Jurkat, Clone E6-1 (cell line): ENCODE data around the gene GPR17. TPM values are rescaled to one million over a fixed set of nuclear protein-coding genes. Genes with fewer than 3 reads are reported as not detected.

Experiments
- DNase-seq: peaks from one replicate; pipeline ENCODE4 v3.0.0-alpha.2; 2011; ENCODE audit warnings: low read depth, low spot score
- H3K4me3 ChIP-seq: 2 replicates; pipeline ENCODE4 v1.5.1; 2011; ENCODE audit warnings: mild to moderate bottlenecking, low read length, control low read depth, moderate library complexity
- polyA plus RNA-seq: library from polyadenylated mRNA; unstranded; fragments of >200 nt; gene quantifications from one replicate; pipeline ENCODE4 v1.2.1, GENCODE V29; 2012; ENCODE audit warnings: missing spikeins; ENCODE audit not compliant: insufficient read length, insufficient read depth

The GPR17 gene
- 0.95 TPM for polyA plus RNA-seq

- no peak within 1 kb of the TSS for H3K4me3 ChIP-seq
- DNase-seq: no peak
These were observed at the start of gene GPR17 for GRCh38 chr2:127645395-127646291. GPR17 (plus strand) TSS chr2:127646153; CDS start chr2:127650736, 4,583 bp downstream.

- no peak for DNase-seq
- no peak overlapping the region for H3K4me3 ChIP-seq
These were observed 49.5 kb upstream of the GPR17 start for GRCh38 chr2:127596311-127597045.

- peak; percentile 70 for DNase-seq
- peak overlapping the region; percentile 43 for H3K4me3 ChIP-seq
These were observed 48.6 kb upstream of the GPR17 start for GRCh38 chr2:127597046-127597983.

GRCh38 chr2:127597984-127598380, 48.0 kb upstream of the GPR17 start:
- H3K4me3 ChIP-seq: peak overlapping the region; percentile 43
- peak; percentile 86 for DNase-seq

GRCh38 chr2:127598711-127599110, 47.2 kb upstream of the GPR17 start:
- no peak for DNase-seq
- H3K4me3 ChIP-seq: peak overlapping the region; percentile 43

- DNase-seq: no peak
- H3K4me3 ChIP-seq: peak overlapping the region; percentile 43
These were observed 46.7 kb upstream of the GPR17 start for GRCh38 chr2:127599211-127599610.

- H3K4me3 ChIP-seq: no peak overlapping the region
- no peak for DNase-seq
These were observed 41.0 kb upstream of the GPR17 start for GRCh38 chr2:127604986-127605385.

- H3K4me3 ChIP-seq: no peak overlapping the region
- DNase-seq: no peak
These were observed 40.2 kb upstream of the GPR17 start for GRCh38 chr2:127605691-127606263.

GRCh38 chr2:127606625-127607398, 39.1 kb upstream of the GPR17 start:
- no peak overlapping the region for H3K4me3 ChIP-seq
- DNase-seq: no peak

- no peak for DNase-seq
- H3K4me3 ChIP-seq: no peak overlapping the region
These were observed 38.5 kb upstream of the GPR17 start for GRCh38 chr2:127607399-127607908.

GRCh38 chr2:127608061-127609030, 37.6 kb upstream of the GPR17 start:
- DNase-seq: peak; percentile 55
- peak overlapping the region; percentile 33 for H3K4me3 ChIP-seq

GRCh38 chr2:127609031-127609751, 36.8 kb upstream of the GPR17 start:
- peak; percentile 72 for DNase-seq
- H3K4me3 ChIP-seq: peak overlapping the region; percentile 33

GRCh38 chr2:127609818-127610217, 36.1 kb upstream of the GPR17 start:
- peak overlapping the region; percentile 33; the same call in 1 of the 2 replicates for H3K4me3 ChIP-seq
- DNase-seq: no peak

- H3K4me3 ChIP-seq: no peak overlapping the region
- no peak for DNase-seq
These were observed 35.4 kb upstream of the GPR17 start for GRCh38 chr2:127610561-127610960.

- no peak for DNase-seq
- H3K4me3 ChIP-seq: no peak overlapping the region
These were observed 34.7 kb upstream of the GPR17 start for GRCh38 chr2:127611076-127611925.
